Stimulated activated CD4-positive, alpha-beta T cell treated with anti-CD3 and anti-CD28 coated beads, TNF-alpha, amount 100 ng/mL, for 24 hours (primary cell): ENCODE measurements around the gene PLIN5.

ENCODE experiments used
- DNase-seq, 3 experiments: peaks; one replicate each; pipeline ENCODE4 v3.0.0-alpha.2; 2020; ENCODE audit warnings: low read depth in 3 of 3

Gene PLIN5

DNA sequence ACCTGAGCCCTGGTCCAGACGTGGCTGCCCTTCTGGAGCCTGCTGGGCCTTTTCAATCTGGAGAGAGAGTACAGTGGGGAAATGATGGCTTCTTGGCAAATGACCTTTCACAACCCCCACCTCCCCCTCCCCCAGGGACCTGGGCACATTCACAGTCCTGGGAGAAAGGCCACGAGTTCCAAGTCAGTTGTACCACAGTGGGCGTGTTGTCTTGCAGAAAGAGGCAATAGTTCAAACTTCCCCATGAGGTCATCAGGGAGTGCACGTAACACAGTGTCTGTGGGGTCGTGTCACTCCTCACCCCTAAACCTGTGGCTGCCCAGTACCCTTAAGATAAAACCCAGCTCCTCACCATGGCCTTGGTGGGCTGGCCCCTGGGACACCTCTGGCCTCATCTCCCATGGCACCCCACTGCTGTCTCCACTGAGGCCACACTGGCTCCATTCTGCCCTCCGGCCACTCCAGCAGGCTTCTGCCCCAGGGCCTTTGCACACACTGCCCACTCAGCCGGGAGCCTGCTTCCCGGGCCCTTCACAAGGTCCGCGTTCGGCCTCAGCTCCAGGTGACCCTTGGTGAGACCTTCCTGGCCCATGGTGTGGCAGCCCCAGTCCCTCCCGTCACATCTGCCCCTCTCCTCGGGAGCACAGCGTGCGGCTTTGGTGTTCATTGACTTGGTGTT is 30.0 kb downstream of the PLIN5 start:
- no peak for DNase-seq

DNA sequence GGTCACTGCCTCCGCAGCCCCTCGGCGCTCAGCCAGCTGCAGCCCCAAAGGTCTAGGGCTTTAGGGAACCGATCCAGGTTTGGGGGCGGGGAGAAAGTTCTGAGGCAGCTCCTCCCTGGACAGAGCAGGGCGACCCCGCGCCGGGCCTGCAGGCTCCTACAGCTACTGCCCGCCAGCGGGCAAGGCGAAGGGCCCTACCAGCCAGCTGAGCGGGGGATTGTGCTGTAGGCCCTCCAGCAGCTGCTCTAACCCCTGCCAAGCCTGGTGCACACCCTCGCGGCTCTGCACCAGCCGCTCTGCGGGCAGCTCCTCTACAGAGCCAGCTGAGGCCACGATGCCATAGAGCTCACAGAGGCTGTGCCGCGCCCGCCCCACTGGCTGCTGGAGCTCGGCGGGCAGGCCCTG is 30.7 kb downstream of the PLIN5 start:
- no peak for DNase-seq

DNA sequence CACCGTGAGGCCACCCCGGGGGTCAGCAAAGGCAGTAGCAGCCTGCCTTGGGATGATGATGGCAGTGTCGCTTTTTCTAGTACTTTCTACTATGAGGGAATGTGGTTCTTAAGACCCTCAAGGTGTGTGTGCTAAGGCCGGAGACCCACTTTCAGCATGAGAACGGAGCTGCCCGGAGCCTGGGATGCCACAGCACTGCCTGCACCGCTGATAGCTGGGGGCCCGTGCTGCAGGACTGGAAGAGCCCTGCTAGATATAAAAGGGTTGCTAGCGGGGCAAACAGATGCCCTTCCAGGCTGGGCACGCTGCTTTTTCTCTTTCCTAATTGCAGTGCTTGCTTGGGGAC is 31.2 kb downstream of the PLIN5 start:
- no peak for DNase-seq

DNA sequence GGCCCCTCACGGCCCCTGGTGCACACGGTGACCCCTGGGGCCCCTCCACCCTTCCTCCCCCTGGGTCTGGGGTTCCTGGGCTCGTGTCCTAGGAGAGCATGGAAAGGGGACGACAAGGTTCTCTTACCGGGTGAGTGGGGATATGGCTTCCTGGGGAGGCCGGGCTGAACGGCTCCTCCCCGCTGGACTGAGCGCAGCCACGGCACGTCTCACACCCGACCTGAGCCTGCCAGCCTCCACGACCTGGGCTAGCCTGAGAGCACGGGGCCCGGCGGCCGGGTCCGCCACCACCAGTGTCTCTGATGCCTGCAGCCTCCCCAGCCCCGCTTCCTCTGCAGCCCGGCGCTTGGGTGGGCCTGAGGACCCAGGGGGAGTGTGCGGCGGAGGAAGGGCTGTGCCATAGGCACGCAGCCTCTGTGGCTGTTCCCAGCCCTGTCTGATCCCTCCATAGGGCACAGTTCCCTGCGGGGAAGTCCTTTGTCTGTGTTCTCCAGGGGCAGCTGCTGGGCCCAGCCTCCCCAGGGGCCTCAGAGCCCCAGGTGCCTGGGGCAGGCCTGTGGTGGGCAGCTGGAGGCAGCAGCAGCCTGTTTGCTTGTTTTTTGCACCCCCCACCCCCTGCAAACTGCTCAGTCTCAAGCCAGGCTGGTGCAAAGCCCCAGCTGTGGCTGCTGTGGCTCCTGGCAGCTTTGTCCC is 31.7 kb downstream of the PLIN5 start:
- DNase-seq = no peak

GRCh38 chr19:4502282-4503131 is 32.5 kb downstream of the PLIN5 start:
- DNase-seq = no peak

GRCh38 chr19:4501691-4502090 is 33.3 kb downstream of the PLIN5 start:
- no peak for DNase-seq

- DNase-seq = no peak
These were observed 34.0 kb downstream of the PLIN5 start for GRCh38 chr19:4500841-4501591.

DNA sequence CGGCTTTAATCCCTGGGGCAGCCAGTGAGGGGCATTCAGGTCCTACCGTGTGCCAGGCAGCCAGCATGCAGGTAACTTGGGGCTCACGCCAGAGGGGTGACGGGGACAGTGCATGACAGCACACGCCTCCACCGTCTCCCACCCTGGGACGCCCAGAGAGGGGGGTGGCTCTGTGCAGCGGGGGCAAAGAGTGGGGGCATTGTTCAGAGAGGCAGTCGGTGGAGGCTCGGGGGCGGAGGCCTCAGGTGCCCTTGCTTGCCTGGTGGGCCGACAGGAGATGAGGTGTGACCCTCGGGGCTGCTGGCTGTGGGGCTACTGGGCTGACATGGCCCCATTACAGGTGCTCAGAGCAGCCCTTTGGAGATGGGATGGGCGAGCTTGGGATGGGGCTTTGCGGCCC is 35.2 kb downstream of the PLIN5 start:
- no peak for DNase-seq

DNA sequence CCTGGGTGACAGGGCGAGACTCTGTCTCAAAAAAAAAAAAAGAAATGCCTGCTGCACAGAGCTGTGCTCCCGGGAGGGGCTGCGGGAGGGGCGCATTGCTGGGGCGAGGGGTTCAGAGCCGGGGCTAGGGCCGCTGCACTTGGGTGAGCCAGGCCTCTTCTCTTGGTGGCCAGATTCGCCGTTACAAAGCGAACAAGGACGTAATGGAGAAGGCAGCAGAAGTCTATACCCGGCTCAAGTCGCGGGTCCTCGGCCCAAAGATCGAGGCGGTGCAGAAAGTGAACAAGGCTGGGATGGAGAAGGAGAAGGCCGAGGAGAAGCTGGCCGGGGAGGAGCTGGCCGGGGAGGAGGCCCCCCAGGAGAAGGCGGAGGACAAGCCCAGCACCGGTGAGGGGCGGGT is 35.7 kb downstream of the PLIN5 start:
- DNase-seq = no peak

DNA sequence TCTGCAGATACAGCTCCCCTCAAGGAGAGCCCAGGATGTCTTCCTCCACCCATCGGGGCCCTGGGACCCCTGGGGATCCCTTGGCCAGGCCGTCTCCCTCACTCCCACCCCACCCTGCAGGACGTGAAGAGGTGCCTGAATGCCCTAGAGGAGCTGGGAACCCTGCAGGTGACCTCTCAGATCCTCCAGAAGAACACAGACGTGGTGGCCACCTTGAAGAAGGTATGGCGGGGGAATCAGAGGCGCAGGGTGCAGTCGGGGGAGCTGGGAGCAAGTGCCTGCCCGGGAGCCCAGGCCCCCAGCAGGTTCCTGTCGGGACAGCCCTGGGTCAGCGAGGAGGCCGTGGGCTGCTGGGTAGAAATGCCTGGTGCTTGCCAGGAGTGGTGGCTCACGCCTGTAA is 36.3 kb downstream of the PLIN5 start:
- DNase-seq = no peak

GRCh38 chr19:4497770-4498389 is 37.1 kb downstream of the PLIN5 start:
- no peak for DNase-seq

GRCh38 chr19:4496304-4496703 is 38.7 kb downstream of the PLIN5 start:
- DNase-seq = no peak

GRCh38 chr19:4495471-4495870 is 39.6 kb downstream of the PLIN5 start:
- DNase-seq = no peak

- no peak for DNase-seq
These were observed 40.3 kb downstream of the PLIN5 start for GRCh38 chr19:4494691-4495064.

DNA sequence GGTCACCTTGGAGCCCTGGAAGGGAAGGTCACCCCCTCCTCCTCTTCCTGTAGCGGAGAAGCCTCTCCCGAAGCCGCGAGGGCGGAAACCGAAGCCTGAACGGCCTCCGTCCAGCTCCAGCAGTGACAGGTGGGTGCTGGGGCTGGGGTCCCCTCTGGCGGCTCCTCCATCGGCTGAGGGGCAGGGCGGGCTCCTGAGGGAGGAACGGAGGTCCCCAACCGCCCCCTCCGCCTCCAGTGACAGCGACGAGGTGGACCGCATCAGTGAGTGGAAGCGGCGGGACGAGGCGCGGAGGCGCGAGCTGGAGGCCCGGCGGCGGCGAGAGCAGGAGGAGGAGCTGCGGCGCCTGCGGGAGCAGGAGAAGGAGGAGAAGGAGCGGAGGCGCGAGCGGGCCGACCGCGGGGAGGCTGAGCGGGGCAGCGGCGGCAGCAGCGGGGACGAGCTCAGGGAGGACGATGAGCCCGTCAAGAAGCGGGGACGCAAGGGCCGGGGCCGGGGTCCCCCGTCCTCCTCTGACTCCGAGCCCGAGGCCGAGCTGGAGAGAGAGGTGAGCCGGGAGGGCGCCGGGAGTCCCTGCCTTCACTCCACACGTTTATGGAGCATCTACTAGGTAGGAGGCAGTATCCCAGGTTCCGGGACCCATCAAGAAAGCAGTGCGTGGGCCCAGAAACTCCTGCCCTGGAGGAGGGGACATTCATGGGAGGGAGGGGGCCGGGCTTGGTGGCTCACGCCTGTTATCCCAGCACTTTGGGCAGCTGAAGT is 40.9 kb downstream of the PLIN5 start:
- DNase-seq = no peak

DNA sequence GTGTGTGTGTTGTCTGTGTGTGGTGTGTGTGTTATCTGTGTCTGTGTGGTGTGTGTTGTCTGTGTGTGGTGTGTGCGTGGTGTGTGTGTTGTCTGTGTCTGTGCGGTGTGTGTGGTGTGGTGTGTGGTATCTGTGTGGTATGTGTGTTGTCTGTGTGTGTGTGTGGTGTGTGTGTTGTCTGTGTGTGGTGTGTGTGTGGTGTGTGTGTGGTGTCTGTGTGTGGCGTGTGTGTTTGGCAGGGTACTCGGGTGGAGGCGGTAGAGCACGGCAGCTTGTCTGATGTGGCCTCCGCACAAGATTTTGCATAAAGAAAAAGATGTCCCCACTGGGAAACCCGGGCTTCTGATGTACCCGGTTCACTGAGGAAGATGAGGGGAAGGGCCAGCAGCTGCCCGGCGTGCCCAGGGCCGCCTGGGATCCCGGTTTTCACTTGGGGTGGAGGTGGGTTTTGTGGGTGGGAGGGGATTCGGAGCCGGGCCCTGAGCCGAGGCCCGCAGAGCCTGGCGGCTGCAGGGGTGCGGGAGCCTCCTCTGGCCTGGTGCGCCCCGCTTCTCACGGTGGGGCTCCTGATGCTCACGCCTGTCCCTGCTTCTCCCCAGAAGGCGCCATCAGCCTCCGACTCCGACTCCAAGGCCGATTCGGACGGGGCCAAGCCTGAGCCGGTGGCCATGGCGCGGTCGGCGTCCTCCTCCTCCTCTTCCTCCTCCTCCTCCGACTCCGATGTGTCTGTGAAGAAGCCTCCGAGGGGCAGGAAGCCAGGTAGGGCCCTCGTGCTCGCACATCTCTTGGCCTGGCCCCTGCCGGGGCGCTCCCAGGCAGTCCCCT is 41.7 kb downstream of the PLIN5 start:
- DNase-seq = no peak

GRCh38 chr19:4492337-4493103 is 42.5 kb downstream of the PLIN5 start:
- no peak for DNase-seq

- no peak for DNase-seq
These were observed 43.6 kb downstream of the PLIN5 start for GRCh38 chr19:4491446-4491845.

DNA sequence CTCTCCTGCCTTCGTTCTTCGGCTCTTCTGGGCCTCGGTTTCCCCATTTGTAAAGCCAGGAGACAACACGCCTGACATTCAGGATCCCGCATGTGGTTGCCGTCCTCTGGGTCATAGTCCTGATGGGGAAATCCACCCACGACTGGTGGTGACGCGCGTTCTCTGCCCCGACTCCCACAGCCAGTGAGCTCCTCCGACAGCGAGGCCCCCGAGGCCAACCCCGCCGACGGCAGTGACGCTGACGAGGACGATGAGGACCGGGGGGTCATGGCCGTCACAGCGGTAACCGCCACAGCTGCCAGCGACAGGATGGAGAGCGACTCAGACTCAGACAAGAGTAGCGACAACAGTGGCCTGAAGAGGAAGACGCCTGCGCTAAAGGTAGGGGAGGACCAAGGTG is 46.5 kb downstream of the PLIN5 start:
- DNase-seq = no peak
